HG03175 (cell line): ENCODE data around the gene ZNF831.

ENCODE experiments used
- ATAC-seq: cut with Tn5 transposase; IDR thresholded peaks from one replicate; pipeline ENCODE4 v1.9.1; 2021; ENCODE audit warnings: mild to moderate bottlenecking, moderate library complexity; ENCODE audit not compliant: unreplicated experiment

The ZNF831 gene

DNA sequence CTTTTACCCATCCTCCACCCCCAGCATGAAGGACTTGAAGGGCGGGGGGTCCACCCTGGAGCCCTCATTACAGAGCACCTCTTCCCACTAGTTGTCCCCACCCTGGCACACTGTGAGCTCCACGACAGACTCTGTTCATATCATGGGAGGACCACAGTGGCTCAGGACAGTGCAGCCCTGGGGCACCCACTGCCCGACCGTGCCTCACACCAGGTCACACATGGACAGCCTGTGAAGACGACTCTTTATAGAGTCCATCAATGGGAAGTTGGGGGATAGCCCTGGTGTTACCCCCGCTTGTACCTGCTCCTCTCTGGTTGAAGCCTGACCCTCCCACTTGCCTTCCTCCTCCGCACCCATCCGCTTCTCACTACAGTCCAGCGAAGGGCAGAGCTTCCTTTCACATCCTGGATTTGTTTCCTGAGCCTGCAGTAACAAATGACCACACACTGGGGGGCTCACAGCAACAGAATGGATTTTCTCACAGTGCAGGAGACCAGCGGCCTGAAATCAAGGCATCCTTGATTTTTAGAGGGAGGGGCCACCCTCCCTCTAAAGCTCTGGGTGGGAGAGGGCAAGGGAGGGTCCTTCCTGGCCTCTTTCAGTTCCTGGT is 15.5 kb downstream of the ZNF831 start:
- no peak for ATAC-seq

DNA sequence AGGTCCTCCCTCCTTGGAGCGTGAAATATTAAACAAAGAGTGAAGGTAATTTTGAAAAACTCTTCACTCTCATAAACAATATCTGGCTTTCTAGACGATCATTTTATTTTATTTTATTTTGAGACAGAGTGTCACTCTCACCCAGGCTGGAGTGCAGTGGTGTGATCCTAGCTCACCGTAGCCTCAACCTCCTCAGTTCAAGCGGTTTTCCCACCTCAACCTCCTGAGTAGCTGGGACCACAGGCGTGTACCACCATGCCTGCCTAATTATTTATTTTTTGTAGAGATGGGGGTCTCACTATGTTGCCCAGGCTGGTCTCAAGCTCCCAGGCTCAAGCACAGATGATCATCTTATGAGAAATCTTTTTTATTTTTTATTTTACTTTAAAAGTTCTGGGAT is 16.4 kb downstream of the ZNF831 start:
- ATAC-seq = no peak

DNA sequence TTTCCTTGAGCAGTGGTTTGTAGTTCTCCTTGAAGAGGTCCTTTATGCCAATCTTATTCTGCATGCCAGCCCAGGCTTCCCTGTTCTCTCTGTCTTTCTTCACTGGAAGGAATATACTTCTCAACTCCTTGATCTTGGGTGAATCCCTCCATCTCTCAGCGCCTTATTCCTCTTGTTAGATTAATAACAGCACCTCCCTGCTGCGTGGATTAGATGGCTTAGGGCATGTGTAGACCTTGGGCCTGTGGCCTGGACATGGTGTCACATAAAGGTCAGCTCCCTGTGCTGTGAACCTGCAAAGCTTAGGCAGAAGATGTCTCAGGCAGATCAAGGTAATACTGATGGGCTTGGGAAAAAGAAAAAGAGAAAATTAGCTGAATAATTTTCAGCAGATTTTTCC is 18.3 kb downstream of the ZNF831 start:
- ATAC-seq = no peak

DNA sequence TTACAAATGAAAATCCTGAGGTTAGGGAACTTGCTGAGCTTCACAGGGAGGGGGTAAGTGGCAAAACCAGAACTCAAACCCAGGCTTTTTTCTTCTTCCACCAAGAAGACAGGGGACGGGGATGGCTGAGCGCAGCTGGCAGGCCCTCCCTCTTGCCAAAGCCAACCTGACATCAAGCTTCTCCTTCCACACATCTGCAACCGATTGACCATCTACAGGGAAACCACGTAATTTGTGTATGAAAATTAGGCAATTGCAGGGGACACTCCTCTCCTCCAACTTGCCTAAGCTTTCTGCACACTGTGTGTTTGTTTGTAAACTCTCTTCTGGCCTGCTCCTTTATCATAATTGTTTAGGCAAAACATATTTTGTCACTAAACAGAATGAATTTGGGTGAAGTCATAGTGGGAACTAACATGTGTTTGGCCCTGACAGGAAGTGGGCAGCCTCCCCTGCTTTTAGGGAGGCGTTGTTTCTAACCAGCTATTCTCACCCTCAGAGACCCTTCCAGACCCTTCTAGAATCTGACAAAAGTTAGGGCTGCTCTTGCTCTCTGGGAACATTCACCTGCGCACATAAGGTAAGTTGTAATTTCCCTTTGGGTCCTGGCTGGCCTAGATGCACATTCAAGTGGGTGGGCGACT is 18.9 kb downstream of the ZNF831 start:
- ATAC-seq = no peak

DNA sequence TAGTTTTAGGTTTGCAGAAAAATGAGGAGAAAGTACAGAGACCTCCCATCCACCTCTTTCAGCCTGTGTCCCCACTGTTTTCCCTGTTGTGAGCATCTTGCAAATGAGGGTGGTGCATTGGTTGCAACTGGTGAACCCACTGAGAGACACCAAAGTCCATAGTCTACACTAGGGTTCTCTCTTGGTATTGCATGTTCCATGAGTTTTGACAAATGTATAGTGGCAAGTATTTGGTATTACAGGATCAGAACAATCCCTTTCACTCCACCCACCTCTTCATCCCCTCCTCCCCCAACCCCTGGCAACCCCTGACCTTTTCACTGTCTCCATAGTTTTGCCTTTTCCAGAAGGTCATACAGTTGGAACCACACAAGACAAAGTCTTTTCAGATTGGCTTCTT is 20.1 kb downstream of the ZNF831 start:
- no peak for ATAC-seq

DNA sequence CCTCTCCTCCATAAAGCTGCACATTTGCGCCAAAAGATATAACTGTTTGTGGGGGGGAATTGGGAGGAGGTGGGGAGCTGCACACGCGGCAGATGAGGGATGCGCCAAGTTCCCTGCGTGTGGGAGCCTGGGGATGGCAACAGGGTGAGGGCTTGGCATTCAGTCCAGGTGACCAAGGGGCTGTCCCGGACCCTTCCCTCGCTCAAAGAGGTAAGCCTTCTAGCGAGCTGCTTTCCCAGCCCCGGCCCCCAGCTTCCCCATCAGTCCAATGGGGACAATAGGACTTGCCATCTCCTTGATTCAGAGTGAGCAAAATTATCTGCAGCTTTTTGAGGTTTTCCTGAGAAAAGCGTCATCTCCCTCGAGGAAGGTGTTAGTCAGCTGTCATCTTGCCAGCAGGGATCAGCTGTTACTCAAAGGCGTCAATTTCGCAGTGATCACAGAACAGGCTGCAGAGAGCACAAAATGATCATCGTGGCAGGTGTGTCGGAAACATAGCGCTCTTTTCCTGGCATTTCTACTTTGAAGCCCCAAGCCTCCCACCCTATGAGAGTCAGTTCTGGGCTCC is 21.3 kb downstream of the ZNF831 start:
- ATAC-seq = no peak

DNA sequence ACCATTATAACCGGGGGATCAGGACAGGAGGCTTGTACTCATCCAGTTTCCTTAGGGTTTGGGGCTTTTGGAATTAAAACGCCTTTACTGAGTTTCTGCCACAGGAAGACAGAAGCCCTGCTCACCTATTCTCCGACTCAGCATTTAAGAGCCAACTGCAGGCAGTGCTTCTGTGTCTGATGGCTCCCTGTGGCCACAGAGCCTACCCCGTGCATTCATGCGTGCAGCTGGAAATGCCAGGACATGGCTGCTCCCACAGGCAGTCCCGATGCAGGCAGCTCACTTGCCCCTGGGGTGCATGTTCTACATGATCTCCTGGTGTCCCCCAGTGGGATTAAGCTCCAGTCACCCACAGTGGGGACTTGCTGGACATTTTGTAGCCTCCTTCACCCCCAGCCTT is 22.2 kb downstream of the ZNF831 start:
- no peak for ATAC-seq

DNA sequence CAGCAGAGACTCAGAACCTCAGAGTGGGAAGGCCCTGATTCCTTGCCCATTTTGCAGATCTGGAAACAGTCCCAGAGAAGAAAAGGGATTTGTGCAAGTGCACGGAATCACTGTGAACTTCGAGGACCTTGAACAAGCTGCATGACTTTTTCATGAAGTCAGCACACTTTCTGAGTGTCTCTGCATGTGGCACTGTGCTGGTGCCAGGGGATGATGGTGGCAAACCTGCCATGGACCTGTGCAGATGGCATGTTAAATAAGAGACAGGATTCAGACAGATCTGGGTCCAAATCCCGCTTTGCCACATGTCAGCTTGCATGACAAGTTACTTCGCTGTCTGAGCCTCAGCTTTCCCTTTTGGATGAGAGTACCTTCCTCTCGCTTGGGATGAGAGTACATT is 26.8 kb downstream of the ZNF831 start:
- no peak for ATAC-seq

DNA sequence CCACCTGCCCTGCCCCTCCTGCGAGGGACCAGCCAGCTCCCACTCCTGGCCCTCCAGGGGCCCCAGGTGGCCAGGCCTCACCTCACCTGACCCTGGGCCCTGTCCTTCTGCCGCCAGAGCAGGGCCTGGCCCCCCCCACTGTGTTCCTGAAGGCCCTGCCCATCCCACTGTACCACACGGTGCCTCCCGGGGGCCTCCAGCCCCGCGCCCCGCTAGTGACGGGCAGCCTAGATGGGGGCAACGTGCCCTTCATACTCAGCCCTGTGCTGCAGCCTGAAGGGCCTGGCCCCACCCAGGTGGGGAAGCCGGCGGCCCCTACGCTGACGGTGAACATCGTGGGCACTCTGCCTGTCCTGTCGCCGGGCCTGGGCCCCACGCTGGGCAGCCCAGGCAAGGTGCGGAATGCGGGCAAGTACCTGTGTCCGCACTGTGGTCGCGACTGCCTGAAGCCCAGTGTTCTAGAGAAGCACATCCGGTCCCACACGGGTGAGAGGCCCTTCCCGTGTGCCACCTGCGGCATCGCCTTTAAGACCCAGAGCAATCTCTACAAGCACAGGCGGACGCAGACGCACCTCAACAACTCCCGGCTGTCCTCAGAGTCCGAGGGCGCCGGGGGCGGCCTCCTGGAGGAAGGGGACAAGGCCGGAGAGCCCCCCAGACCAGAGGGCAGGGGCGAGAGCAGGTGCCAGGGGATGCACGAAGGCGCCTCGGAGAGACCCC is 27.6 kb downstream of the ZNF831 start:
- ATAC-seq = no peak

DNA sequence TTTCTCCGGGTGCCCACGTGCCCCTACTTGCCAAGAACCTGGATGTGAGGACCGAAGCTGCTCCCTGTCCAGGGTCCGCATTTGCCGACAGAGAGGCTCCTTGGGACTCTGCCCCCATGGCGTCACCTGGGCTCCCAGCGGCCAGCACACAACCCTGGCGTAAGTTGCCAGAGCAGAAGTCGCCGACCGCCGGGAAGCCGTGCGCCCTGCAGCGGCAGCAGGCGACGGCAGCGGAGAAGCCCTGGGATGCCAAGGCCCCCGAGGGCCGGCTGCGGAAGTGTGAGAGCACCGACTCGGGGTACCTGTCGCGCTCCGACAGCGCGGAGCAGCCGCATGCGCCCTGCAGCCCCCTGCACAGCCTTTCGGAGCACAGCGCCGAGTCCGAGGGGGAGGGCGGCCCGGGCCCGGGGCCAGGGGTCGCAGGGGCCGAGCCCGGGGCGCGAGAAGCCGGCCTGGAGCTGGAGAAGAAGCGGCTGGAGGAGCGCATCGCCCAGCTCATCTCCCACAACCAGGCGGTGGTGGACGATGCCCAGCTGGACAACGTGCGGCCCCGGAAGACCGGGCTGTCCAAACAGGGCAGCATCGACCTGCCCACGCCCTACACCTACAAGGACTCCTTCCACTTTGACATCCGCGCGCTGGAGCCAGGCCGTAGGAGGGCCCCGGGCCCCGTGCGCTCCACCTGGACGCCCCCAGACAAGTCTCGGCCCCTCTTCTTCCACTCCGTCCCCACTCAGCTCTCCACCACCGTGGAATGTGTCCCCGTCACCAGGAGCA is 28.3 kb downstream of the ZNF831 start:
- ATAC-seq = no peak

DNA sequence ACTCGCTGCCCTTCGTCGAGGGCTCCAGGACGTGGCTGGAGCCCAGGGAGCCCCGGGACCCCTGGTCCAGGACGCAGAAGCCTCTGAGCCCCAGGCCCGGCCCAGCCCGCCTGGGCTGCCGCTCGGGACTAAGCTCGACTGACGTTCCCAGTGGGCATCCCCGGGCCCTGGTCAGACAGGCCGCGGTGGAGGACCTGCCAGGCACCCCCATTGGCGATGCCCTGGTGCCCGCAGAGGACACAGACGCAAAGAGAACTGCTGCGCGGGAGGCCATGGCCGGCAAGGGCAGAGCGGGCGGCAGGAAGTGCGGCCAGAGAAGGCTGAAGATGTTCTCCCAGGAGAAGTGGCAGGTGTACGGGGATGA is 28.9 kb downstream of the ZNF831 start:
- ATAC-seq = no peak

DNA sequence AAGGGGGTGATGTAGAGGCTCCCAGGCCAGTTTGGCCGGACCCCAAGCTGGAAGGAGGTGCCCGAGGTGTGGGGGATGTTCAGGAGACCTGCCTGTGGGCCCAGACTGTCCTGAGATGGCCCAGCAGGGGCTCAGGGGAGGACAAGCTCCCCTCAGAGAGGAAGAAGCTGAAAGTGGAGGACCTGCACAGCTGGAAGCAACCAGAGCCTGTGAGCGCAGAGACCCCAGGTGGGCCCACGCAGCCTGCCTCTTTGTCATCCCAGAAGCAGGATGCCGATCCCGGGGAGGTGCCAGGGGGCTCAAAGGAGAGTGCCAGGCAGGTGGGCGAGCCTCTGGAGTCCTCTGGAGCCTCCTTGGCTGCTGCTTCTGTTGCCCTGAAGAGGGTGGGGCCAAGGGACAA is 29.7 kb downstream of the ZNF831 start:
- ATAC-seq = no peak

DNA sequence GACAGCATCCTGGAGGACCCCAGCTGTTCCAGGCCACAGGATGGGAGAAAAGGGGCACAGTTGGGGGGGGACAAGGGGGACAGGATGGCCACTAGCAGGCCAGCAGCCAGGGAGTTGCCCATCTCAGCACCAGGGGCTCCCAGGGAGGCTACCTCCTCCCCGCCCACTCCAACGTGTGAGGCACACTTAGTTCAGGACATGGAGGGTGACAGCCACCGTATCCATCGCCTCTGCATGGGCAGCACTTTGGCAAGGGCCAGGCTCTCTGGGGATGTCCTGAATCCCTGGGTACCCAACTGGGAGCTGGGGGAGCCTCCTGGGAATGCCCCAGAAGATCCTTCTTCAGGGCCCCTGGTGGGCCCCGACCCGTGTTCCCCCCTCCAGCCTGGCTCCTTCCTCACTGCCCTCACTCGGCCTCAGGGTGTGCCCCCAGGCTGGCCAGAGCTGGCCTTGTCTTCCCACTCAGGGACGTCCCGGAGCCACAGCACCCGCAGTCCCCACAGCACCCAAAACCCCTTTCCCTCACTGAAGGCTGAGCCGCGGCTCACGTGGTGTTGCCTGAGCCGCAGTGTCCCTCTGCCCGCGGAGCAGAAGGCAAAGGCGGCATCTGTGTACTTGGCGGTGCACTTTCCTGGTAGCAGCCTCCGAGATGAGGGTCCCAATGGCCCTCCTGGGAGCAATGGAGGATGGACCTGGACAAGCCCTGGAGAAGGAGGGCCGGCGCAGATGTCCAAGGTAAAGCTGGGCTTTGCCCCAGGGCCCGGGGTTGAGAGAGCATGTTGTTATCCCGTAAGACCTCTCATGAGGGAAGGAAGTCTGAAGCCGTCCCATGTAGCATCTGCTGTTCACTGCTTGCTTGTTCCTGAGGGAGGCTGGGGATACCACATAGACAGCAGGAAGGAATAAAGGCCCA is 30.7 kb downstream of the ZNF831 start:
- ATAC-seq = no peak

DNA sequence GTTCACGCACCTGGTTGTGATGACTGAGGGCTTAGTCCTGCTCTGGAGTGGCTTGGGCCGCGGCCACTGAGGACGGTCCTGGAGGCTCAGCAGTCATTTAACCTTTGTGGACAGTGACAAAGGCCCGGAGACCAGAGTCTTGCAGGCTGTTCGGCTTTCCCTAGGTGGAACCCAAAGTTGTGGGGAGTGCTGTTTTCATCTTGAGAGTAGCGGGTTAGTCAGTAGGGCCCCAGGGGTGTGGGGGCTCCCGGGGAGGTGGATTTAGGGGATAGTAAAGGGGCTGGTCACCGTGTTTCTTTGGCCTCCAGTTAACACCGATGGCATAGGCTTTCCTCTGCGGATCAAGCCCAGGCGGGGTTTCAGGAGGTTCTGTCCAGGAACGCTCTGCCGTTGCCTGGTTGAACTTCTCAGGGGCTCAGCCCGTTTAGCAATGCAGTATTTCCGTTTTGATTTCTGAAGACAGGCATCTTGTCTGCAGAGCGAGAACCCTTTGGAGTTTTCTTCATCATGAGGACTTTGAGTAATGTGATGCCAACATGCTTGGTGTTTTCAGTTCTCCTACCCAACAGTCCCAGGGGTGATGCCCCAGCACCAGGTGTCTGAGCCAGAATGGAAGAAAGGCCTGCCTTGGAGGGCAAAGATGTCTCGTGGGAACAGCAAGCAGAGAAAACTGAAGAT is 31.8 kb downstream of the ZNF831 start:
- ATAC-seq = no peak

DNA sequence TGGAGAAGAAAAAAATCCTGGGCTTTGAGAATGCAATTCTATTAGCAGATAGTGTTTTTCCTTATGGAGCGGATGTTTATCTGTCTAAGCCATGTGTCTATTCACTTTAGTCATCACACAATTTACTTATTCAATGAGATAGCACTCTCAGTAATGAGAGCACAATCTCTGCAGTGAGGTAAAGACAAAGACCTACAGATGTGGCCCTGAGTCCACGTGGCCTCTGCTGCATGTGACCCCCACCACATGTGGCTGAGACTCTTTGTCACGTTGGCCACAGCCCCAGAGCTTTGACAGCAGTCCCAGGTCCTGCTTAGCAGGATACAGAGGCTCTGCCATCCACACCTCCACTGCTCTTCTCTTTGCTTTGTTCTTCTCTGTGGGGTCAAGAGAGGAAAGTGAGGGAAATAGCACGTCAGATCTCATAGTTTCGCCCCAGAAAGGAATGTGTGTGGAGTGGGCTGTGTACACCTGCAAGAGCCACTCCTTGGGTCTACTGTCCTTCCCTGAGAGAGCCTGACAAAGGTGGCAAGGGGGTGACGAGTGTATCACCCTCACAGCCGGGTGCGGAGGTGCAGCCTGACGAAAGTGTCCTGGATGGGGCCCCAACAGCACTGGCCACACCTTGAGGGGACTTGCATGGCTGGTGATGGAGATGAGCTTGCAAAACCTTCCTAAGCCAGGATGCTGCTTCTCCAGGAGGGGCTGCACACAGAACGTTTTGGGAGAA is 40.7 kb downstream of the ZNF831 start:
- ATAC-seq = no peak

DNA sequence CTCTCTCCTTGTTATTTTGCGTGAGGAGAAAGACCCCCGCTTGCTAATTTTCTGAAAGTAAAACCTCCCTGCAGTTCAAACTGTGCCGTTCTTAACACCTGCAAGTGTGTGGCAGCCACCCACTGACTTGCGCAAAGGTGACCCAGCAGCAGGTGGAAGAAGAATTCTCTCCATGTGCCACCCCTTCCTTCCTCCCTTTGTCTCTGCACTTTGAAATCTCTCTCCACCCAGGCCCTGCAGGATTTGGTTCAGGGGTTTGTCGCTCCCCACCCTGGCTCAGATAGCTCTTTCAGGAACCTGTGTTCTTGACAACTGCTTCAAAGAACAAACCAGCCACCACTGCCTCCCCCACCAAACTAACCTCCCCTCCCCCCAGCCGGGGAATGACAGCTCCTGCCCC is 41.4 kb downstream of the ZNF831 start:
- no peak for ATAC-seq

DNA sequence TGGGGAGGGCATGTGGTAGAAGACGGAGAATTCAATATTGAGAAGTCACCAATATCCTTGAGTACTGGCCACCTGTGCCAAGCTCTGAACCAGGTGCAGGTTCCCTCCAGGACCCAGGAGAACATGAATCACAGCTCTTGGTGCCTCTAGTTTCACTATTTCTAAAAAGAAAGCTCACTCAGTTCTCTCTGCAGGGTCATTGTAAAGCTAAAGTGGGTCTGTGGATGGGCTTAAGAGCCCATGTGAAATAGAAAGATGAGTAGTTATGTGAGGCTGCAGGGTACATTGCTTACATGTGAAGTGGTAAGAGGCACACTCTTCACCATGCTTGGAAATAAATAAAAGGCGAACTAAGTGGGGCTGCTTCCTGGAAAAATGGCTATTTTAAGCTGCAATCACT is 43.6 kb downstream of the ZNF831 start:
- ATAC-seq = no peak

DNA sequence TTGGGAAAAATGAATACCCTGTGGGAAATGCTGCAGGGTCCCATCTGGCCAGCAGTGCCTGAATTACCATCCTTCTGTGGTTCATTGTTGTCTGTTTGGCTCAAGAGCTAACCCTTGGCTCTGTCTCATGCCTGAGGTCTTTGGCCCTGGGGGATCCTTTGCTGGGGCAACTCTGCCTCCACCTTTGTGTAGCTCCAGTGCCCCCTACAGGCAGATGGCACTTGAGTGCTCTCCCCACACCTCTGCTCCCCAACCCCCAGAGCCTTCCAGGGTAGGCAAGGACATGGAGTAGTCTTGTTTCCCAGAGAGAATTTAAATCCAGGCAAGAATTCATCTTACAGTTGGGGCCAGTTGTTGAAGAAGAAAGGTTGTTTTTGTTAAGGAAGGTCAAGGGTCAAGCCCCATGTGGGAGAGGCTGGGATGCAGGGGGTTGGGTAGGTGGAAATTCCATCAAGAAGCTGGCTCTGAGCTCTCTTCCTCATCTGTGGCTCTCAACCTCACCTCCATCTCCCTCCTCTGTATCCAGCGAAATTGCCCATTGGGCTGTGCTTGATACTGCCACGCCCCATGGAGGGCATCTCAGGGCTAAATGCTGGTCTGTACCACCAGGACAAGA is 44.2 kb downstream of the ZNF831 start:
- peak; percentile 58 for ATAC-seq

DNA sequence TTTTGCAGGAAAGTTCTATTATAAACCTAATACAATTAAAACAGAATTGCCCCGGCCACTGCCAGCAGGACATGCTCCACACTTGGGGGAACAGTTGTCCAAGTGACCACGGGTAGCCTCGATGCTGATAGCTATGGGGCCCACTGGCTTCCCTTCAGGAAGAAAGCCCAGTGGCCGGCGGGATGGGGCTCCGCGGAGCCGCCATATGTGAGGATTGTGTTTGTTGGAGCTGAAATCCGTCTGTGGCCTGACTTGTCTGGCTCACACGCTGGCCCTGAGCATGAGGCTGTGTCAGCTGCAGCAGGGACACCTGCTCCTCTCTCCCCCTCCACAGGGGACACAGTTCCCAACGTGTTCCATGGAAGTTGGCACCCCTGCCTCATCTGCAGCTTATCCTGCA is 46.6 kb downstream of the ZNF831 start:
- ATAC-seq = no peak
